A549 (cell line): ENCODE data around the gene VSTM4. TPM values are rescaled to one million over a fixed set of nuclear protein-coding genes. Genes with fewer than 3 reads are reported as not detected.

Experiments
- ATAC-seq, 2 experiments: fragments of 200-7000 bp in 1 of 2; fragments of >200 bp in 1 of 2; cut with Nextera tagmentation in 1 of 2; cut with Tn5 transposase in 1 of 2; 3 replicates each; pipeline versions ENCODE4 v1.8.0 to v1.9.1; 2018 to 2020; ENCODE audit warnings: mild to moderate bottlenecking in 1 of 2, moderate library complexity in 1 of 2
- CTCF ChIA-PET: fragments of 300-600 bp; sonication (Branson Sonifier 250); formaldehyde crosslinking; extraction: SDS; loops from one replicate; lab custom pipeline; 2021; ENCODE audit warnings: antibody characterized with exemption, inconsistent platforms; lab: Yijun Ruan, JAX
- POLR2A ChIA-PET: fragments of 350-600 bp; formaldehyde crosslinking; extraction: SDS; loops from one replicate; lab custom pipeline; 2021; ENCODE audit warnings: antibody characterized with exemption, inconsistent platforms; lab: Yijun Ruan, JAX
- DNase-seq, 2 experiments: peaks; one replicate each; pipeline versions ENCODE4 v3.0.0 to v3.0.0-alpha.2; 2011 to 2016; ENCODE audit warnings: low read depth in 1 of 2, low spot score in 1 of 2
- FAIRE-seq: peaks from 2 replicates; lab custom pipeline; 2011; peaks lifted over from hg19 to GRCh38; lab: Jason Lieb, UNC
- H3K27ac ChIP-seq, 2 experiments: fragments of >200 bp; sonication (Bioruptor Twin); formaldehyde crosslinking; 3 replicates each; pipeline ENCODE4 v1.5.1; 2016 to 2017
- H3K4me1 ChIP-seq: fragments of >200 bp; sonication (Bioruptor Twin); formaldehyde crosslinking; 3 replicates; pipeline ENCODE4 v1.6.1; 2016
- H3K4me2 ChIP-seq: fragments of >200 bp; sonication (Bioruptor Twin); formaldehyde crosslinking; 3 replicates; pipeline ENCODE4 v1.6.1; 2016
- H3K4me3 ChIP-seq: fragments of >200 bp; sonication (Bioruptor Twin); formaldehyde crosslinking; 3 replicates; pipeline ENCODE4 v1.5.1; 2016
- H3K9me3 ChIP-seq: fragments of >200 bp; sonication (Bioruptor Twin); formaldehyde crosslinking; 3 replicates; pipeline ENCODE4 v1.6.1; 2016
- CBX2 ChIP-seq: fragments of 200-600 bp; sonication (generic); IDR thresholded peaks from 2 replicates; pipeline ENCODE4 v1.6.1; 2016; ENCODE audit warnings: low read depth, mild to moderate bottlenecking, borderline replicate concordance
- CBX8 ChIP-seq: fragments of 200-600 bp; sonication (generic); IDR thresholded peaks from 2 replicates; pipeline ENCODE4 v1.6.1; 2016
- CEBPB ChIP-seq, 2 experiments: fragments of >200 bp in 1 of 2; sonication (Bioruptor Twin) in 1 of 2; formaldehyde crosslinking in 1 of 2; IDR thresholded peaks; 2 replicates each; pipeline ENCODE4 v1.6.1; 2012 to 2016
- CHD2 ChIP-seq: fragments of 150-350 bp; IDR thresholded peaks from 2 replicates; pipeline ENCODE4 v1.6.1; 2014; ENCODE audit warnings: low read length; ENCODE audit not compliant: partially characterized antibody
- CHD4 ChIP-seq: fragments of 200-600 bp; sonication (generic); IDR thresholded peaks from 2 replicates; pipeline ENCODE4 v1.6.1; 2016; ENCODE audit warnings: antibody characterized with exemption, mild to moderate bottlenecking, borderline replicate concordance
- EHF ChIP-seq: fragments of 250-450 bp; sonication (Bioruptor Pico); IDR thresholded peaks from 2 replicates; pipeline ENCODE4 v1.5.0; 2020; ENCODE audit warnings: mild to moderate bottlenecking
- FOSB ChIP-seq: fragments of 250-450 bp; sonication (Bioruptor Pico); IDR thresholded peaks from 2 replicates; pipeline ENCODE4 v1.5.0; 2020; ENCODE audit warnings: mild to moderate bottlenecking, moderate library complexity
- FOXS1 ChIP-seq: fragments of 250-450 bp; sonication (Bioruptor Pico); IDR thresholded peaks from 2 replicates; pipeline ENCODE4 v1.5.0; 2020; ENCODE audit warnings: mild to moderate bottlenecking, moderate library complexity
- GATA3 ChIP-seq: IDR thresholded peaks from 2 replicates; pipeline ENCODE4 v1.6.1; 2012; ENCODE audit warnings: borderline replicate concordance
- HMGXB4 ChIP-seq: fragments of 250-450 bp; sonication (Bioruptor Pico); IDR thresholded peaks from 2 replicates; pipeline ENCODE4 v1.5.0; 2021; ENCODE audit warnings: mild to moderate bottlenecking, moderate library complexity, borderline replicate concordance
- HOXA7 ChIP-seq: fragments of 250-450 bp; sonication (Bioruptor Pico); IDR thresholded peaks from 2 replicates; pipeline ENCODE4 v1.5.0; 2020; ENCODE audit warnings: mild to moderate bottlenecking, moderate library complexity
- HOXB5 ChIP-seq: fragments of 250-450 bp; sonication (Bioruptor Pico); IDR thresholded peaks from 2 replicates; pipeline ENCODE4 v1.5.0; 2020; ENCODE audit warnings: mild to moderate bottlenecking, moderate library complexity
- JUN ChIP-seq, 2 experiments: fragments of >200 bp; sonication (Bioruptor Twin); formaldehyde crosslinking; IDR thresholded peaks; 2 replicates in 1 of 2; 3 replicates in 1 of 2; pipeline ENCODE4 v1.6.1; 2016 to 2017
- KDM5A ChIP-seq: fragments of 200-600 bp; sonication (generic); IDR thresholded peaks from 2 replicates; pipeline ENCODE4 v1.6.1; 2016; ENCODE audit warnings: antibody characterized with exemption, mild to moderate bottlenecking
- MAX ChIP-seq: IDR thresholded peaks from 2 replicates; pipeline ENCODE4 v1.6.1; 2012
- MAZ ChIP-seq: fragments of 150-350 bp; IDR thresholded peaks from 2 replicates; pipeline ENCODE4 v1.6.1; 2014; ENCODE audit warnings: antibody characterized with exemption, low read depth, low read length, borderline replicate concordance
- NPAS2 ChIP-seq: fragments of 250-450 bp; sonication (Bioruptor Pico); IDR thresholded peaks from 2 replicates; pipeline ENCODE4 v1.8.0; 2022; ENCODE audit warnings: mild to moderate bottlenecking, moderate library complexity, borderline replicate concordance
- NR3C1 ChIP-seq: fragments of >200 bp; sonication (Bioruptor Twin); formaldehyde crosslinking; IDR thresholded peaks from 3 replicates; pipeline ENCODE4 v1.6.1; 2017
- PHF8 ChIP-seq: fragments of 200-600 bp; sonication (generic); IDR thresholded peaks from 2 replicates; pipeline ENCODE4 v1.6.1; 2016; ENCODE audit warnings: low read depth, mild to moderate bottlenecking, antibody characterized with exemption, moderate library complexity, borderline replicate concordance
- POLR2A ChIP-seq: IDR thresholded peaks from 2 replicates; pipeline ENCODE4 v1.6.1; 2012; ENCODE audit warnings: mild to moderate bottlenecking, low read length
- POLR2AphosphoS2 ChIP-seq: conservative IDR thresholded peaks from 2 replicates; pipeline ENCODE4 v1.6.1; 2012; ENCODE audit warnings: low read length, improper control_type of control experiment, inconsistent platforms
- RCOR1 ChIP-seq: fragments of 150-350 bp; IDR thresholded peaks from 2 replicates; pipeline ENCODE4 v1.6.1; 2014; ENCODE audit warnings: antibody characterized with exemption, low read length, low read depth
- RFX5 ChIP-seq: fragments of 450-650 bp; IDR thresholded peaks from 2 replicates; pipeline ENCODE4 v1.7.1; 2014; ENCODE audit warnings: antibody characterized with exemption, mild to moderate bottlenecking, moderate library complexity
- RNF2 ChIP-seq: fragments of 200-600 bp; sonication (generic); IDR thresholded peaks from 2 replicates; pipeline ENCODE4 v1.6.1; 2016; ENCODE audit warnings: low read depth, mild to moderate bottlenecking, antibody characterized with exemption, moderate library complexity, borderline replicate concordance
- SREBF2 ChIP-seq: fragments of 450-650 bp; IDR thresholded peaks from 2 replicates; pipeline ENCODE4 v1.6.1; 2014; ENCODE audit warnings: mild to moderate bottlenecking, moderate library complexity
- ZNF302 ChIP-seq: fragments of 250-450 bp; sonication (Bioruptor Pico); IDR thresholded peaks from 2 replicates; pipeline ENCODE4 v1.9.0; 2021; ENCODE audit warnings: inconsistent platforms, mild to moderate bottlenecking, moderate library complexity
- WGBS: methylation state at CpG from one replicate; pipeline ENCODE4 v1.1.6; 2017; ENCODE audit errors: missing lambda C conversion rate; 5-methylcytosine and 5-hydroxymethylcytosine counted together
- polyA plus RNA-seq, 4 experiments: library from polyadenylated mRNA; depleted of rRNA in 3 of 4; stranded (reverse); fragments of >200 nt; fragmentation: RNase III in 1 of 4; extraction: RNeasy Plus Mini Kit Qiagen cat#74134 plus additional on column Dnase treatment in 1 of 4; gene quantifications; 2 replicates in 3 of 4; 3 replicates in 1 of 4; pipeline ENCODE4 v1.2.3, GENCODE V29; 2011 to 2017
- TF ChIP-seq, protein P1 (sequence below): IDR thresholded peaks from 2 replicates; pipeline ENCODE4 v1.6.1; 2012; ENCODE audit warnings: low read depth, borderline replicate concordance
- TF ChIP-seq, protein P2 (sequence below): fragments of >200 bp; sonication (Bioruptor Twin); formaldehyde crosslinking; IDR thresholded peaks from 2 replicates; pipeline ENCODE4 v1.6.1; 2016

The VSTM4 gene
- polyA plus RNA-seq, 2 of the 4 experiments (the other 2 are of a cell fraction), result 0.18 to 0.53 TPM

GRCh38 chr10:49054753-49055152 is 60.6 kb downstream of the VSTM4 start:
- TF ChIP-seq FOSB (CRISPR knock-in tag), result no peak
- TF ChIP-seq, protein P1, sequence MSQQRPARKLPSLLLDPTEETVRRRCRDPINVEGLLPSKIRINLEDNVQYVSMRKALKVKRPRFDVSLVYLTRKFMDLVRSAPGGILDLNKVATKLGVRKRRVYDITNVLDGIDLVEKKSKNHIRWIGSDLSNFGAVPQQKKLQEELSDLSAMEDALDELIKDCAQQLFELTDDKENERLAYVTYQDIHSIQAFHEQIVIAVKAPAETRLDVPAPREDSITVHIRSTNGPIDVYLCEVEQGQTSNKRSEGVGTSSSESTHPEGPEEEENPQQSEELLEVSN, result no peak
- TF ChIP-seq ZNF302 (CRISPR knock-in tag), result no peak
- TF ChIP-seq SREBF2, result no peak
- TF ChIP-seq CEBPB (IDR thresholded peaks at IDR 0.05), result no peak
- TF ChIP-seq MAZ, result no peak
- no peak for TF ChIP-seq RFX5
- TF ChIP-seq HMGXB4 (CRISPR knock-in tag), result no peak
- no peak for TF ChIP-seq FOXS1
- TF ChIP-seq CBX2, result no peak
- no peak for TF ChIP-seq KDM5A
- no peak for TF ChIP-seq EHF
- TF ChIP-seq HOXB5, result no peak
- TF ChIP-seq, protein P2, sequence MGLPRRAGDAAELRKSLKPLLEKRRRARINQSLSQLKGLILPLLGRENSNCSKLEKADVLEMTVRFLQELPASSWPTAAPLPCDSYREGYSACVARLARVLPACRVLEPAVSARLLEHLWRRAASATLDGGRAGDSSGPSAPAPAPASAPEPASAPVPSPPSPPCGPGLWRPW, result no peak
- no peak overlapping the region for H3K4me2 ChIP-seq
- H3K27ac ChIP-seq, result no peak overlapping the region
- no peak for FAIRE-seq
- POLR2A ChIA-PET, result no interaction called here
- no peaks in the 10 kb centered on the region for H3K4me1 ChIP-seq
- 37% methylated on average over 5 of the region's 5 CpGs for WGBS
- no peaks in the 10 kb centered on the region for H3K9me3 ChIP-seq
- H3K4me3 ChIP-seq, result no peak overlapping the region
- no peak for DNase-seq
- CTCF ChIA-PET, result interaction anchor here (0.7 kb wide), 1 partner anchor 20 kb away, joined by 3 read pairs; no protein-coding TSS in a partner anchor
- no peak for ATAC-seq

- FAIRE-seq, result no peak
Observed at GRCh38 chr10:49053998-49054692, 61.2 kb downstream of the VSTM4 start.

DNA sequence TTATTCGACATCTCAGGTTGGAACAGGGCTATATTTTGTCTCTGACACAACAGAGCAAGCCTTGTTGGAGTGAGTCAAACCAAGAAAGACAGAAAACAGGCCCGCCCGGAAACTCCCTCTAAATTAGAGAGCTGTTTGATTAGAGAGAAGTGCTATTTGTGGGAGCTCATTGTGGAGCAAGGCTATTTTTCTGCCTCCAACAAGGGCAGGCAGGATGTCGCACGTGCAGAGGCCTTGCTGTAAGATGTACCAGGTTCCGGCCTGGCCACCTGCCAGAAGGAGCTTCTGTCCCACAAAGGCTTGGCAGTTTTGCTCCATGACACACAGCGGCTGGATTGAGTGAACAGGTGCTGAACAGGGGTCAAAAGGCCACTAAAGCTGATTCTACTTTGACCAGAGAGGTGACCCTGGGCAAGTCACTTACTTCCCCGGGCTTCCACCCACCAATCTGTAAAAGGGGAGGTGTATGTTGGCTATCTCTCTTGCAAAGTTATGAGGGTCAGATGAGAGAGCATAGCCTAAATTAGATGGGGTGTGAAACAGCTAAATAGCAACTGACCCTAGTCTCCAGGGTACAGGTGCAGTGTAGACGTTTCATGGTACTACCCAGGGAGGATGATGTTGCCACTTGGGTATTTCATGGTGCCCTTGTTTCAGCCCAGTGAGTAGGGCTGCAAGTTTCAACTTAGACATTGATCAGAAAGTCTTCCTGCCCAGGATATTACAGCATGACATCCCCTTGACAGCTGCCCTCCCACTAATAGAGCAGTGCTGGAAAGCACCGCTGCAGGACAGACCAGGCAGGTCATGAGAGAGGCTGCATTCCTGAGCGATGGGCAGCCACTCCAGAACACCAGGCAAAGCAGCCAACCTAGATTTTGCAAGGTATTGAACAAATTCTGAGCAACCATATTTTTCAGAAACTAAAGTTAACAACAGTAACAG is 62.0 kb downstream of the VSTM4 start:
- ChIA-PET POLR2A (no interaction called here), CTCF (interaction anchor here (0.5 to 0.7 kb wide), 2 partner anchors 89 to 214 kb away, joined by 3 to 5 read pairs; no protein-coding TSS in a partner anchor)
- H3K4me3 ChIP-seq, result no peak overlapping the region
- TF ChIP-seq NR3C1 (no peak), HOXB5 (no peak), POLR2AphosphoS2 (no peak), MAX (no peak), KDM5A (no peak), RFX5 (no peak), JUN (IDR thresholded peaks at IDR 0.05) (no peak), CHD2 (no peak), PHF8 (no peak), GATA3 (no peak), POLR2A (no peak), CEBPB (IDR thresholded peaks at IDR 0.05) (no peak), FOSB (CRISPR knock-in tag) (no peak), NPAS2 (CRISPR knock-in tag) (no peak), CBX2 (no peak), MAZ (no peak), HOXA7 (CRISPR knock-in tag) (no peak)
- TF ChIP-seq, protein P2, result no peak
- TF ChIP-seq, all 56 proteins: peak for 0
- Histone ChIP-seq H3K4me1 (no peaks in the 10 kb centered on the region), H3K4me2 (no peak overlapping the region), H3K9me3 (no peaks in the 10 kb centered on the region), H3K27ac (no peak overlapping the region)
- no peak for FAIRE-seq
- WGBS, result 26% methylated on average over 11 of the region's 11 CpGs
- no peak for ATAC-seq
- DNase-seq, result no peak

More at GRCh38 chr10:49053998-49054692, 61.2 kb downstream of the VSTM4 start:
- ATAC-seq (no peak), DNase-seq (no peak)
- WGBS, result 18% methylated on average over 5 of the region's 5 CpGs
- H3K9me3 ChIP-seq, result no peaks in the 10 kb centered on the region
- H3K4me3 ChIP-seq, result no peak overlapping the region
- H3K4me2 ChIP-seq, result no peak overlapping the region
- TF ChIP-seq RCOR1 (no peak), GATA3 (no peak), FOXS1 (no peak), PHF8 (no peak), KDM5A (no peak), CHD4 (no peak), RNF2 (no peak), CBX8 (no peak)
- CTCF ChIA-PET, result interaction anchor here (0.7 kb wide), 1 partner anchor 19 kb away, joined by 3 read pairs; no protein-coding TSS in a partner anchor
- no peaks in the 10 kb centered on the region for H3K4me1 ChIP-seq
- POLR2A ChIA-PET, result no interaction called here
- no peak overlapping the region for H3K27ac ChIP-seq
